ENCODE data around the gene CIITA.
"Not testable (repeated sequence)": the region's sequence is repeated elsewhere in the genome, so short reads cannot be mapped to it uniquely, and the experiment has no call there.

CIITA gene

DNA sequence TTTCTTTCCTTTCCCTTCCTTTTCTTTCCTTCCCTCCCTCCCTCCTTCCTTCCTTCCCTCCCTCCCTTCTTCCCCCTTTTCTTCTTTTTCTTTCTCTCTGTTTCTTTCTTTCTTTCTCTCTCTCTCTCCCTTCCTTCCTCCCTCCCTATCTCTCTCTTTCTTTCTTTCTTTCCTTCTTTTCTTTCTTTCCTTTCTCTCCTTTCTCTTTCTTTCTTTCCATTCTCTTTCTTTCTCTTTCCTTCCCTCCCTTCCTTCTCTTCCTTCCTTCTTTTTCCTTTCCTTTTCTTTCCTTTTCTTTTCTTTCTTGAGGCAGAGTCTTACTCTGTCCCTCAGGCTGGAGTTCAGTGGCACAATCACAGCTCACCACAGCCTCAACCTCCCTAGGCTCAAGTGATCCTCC lies 34.3 kb downstream of the CIITA start:
- Histone ChIP-seq H3K36me3 (ENCODE audit: control insufficient read depth, insufficient read depth, low read length) (no peaks in the 10 kb centered on the region), H3K9me3 (ENCODE audit: control insufficient read depth, insufficient read depth, low read length) (no peaks in the 10 kb centered on the region), H3K9ac (ENCODE audit: low read depth, low read length) (no peak overlapping the region), H3K4me3 (ENCODE audit: low read depth, low read length) (no peak overlapping the region), H3K4me1 (ENCODE audit: control insufficient read depth, insufficient read depth, low read length) (peaks cover 2% of the 10 kb centered on the region), H3K27me3 (ENCODE audit: control insufficient read depth, insufficient read depth, low read length) (no peaks in the 10 kb centered on the region)

DNA sequence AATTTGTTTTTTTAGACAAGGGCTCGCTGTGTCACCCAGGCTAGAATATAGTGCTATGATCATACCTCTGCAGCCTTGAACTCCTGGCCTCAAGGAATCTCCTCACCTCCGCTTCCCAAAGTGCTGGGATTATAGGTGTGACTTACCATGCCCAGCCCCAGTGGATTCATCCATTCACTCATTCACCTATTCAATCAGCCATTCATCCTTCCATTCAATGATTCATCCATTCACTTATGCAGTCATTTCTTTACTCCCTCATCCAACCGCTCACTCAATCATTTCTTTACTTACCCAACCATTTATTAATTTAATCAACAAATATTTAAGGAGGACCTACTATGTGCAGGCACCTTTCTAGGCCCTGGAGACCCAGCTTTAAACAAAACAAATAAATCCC lies 39.5 kb downstream of the CIITA start:
- Histone ChIP-seq H3K4me1 (ENCODE audit: control insufficient read depth, insufficient read depth, low read length) (peaks cover 6% of the 10 kb centered on the region), H3K9me3 (ENCODE audit: control insufficient read depth, insufficient read depth, low read length) (no peaks in the 10 kb centered on the region), H3K9ac (ENCODE audit: low read depth, low read length) (no peak overlapping the region), H3K27me3 (ENCODE audit: control insufficient read depth, insufficient read depth, low read length) (no peaks in the 10 kb centered on the region), H3K36me3 (ENCODE audit: control insufficient read depth, insufficient read depth, low read length) (no peaks in the 10 kb centered on the region), H3K4me3 (ENCODE audit: low read depth, low read length) (no peak overlapping the region)

DNA sequence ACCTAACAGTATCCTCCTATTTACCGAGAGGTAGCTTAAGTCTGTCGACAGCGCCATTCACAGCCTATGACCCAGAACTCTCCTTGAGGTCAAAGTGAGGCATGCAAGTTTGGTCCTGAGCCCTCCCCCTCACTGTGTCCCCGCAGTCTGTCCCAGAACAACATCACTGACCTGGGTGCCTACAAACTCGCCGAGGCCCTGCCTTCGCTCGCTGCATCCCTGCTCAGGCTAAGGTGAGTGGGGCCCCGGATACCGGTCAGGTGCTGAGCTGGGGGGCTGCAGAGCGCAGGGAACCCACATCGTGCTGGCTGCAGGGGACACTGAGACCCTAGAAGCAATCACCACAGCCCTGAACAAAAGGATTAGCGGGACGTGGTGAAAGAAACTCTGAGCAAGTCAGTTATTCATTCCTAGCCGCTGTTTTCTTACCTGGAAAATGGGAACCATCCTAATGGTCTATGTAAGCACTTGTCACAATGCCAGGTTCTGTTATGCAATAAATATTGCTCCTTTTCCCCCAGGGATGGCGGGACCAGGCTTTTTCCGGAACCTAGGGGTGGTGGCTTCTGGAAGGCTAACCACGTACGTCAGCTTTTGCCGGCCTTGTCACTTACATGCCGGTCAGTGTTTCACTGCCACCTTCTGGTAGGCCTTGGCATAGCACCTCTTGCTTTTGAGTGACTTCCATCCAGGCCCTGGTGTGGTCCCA lies 41.4 kb downstream of the CIITA start:
- no peaks in the 10 kb centered on the region for H3K27me3 ChIP-seq (ENCODE audit: control insufficient read depth, insufficient read depth, low read length)
- H3K4me3 ChIP-seq (ENCODE audit: low read depth, low read length) = no peak overlapping the region
- no peak overlapping the region for H3K9ac ChIP-seq (ENCODE audit: low read depth, low read length)
- peaks cover 6% of the 10 kb centered on the region for H3K4me1 ChIP-seq (ENCODE audit: control insufficient read depth, insufficient read depth, low read length)
- no peaks in the 10 kb centered on the region for H3K36me3 ChIP-seq (ENCODE audit: control insufficient read depth, insufficient read depth, low read length)
- no peaks in the 10 kb centered on the region for H3K9me3 ChIP-seq (ENCODE audit: control insufficient read depth, insufficient read depth, low read length)

- Histone ChIP-seq H3K9ac (ENCODE audit: low read depth, low read length) (no peak overlapping the region), H3K9me3 (ENCODE audit: control insufficient read depth, insufficient read depth, low read length) (no peaks in the 10 kb centered on the region), H3K27me3 (ENCODE audit: control insufficient read depth, insufficient read depth, low read length) (no peaks in the 10 kb centered on the region), H3K4me3 (ENCODE audit: low read depth, low read length) (no peak overlapping the region), H3K4me1 (ENCODE audit: control insufficient read depth, insufficient read depth, low read length) (peaks cover 6% of the 10 kb centered on the region), H3K36me3 (ENCODE audit: control insufficient read depth, insufficient read depth, low read length) (no peaks in the 10 kb centered on the region)
These were observed 42.0 kb downstream of the CIITA start for GRCh38 chr16:10919003-10919351.

DNA sequence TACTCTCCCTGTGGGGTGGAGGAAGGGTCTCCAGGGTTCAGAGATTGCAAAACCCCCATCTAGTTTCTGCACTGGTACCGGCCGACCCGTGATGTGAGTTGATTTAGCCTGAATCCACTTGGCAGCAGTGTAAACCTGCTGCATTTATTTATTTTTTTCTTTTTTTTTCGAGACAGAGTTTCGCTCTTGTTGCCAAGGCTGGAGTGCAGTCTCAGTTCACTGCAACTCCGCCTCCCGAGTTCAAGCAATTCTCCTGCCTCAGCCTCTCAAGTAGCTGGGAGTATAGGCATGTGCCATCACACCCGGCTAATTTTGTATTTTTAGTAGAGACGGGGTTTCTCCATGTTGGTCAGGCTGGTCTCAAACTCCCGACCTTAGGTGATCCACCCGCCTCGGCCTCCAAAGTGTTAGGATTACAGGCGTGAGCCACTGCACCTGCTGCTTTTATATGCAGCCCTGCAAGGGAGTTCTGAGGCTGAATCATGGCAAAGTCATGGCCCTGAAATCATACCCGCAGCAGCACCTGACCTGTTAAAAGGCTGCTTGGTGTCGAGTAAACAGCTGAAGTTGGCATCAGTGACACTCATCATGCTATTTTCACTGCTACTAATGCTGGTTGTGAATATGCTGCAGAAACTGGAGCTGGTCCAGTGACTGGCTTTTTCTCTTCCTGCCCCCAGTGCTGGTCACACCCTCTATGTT lies 43.9 kb downstream of the CIITA start:
- no peak overlapping the region for H3K4me3 ChIP-seq (ENCODE audit: low read depth, low read length)
- H3K27me3 ChIP-seq (ENCODE audit: control insufficient read depth, insufficient read depth, low read length) = no peaks in the 10 kb centered on the region
- H3K9ac ChIP-seq (ENCODE audit: low read depth, low read length) = no peak overlapping the region
- H3K4me1 ChIP-seq (ENCODE audit: control insufficient read depth, insufficient read depth, low read length) = peaks cover 5% of the 10 kb centered on the region
- H3K9me3 ChIP-seq (ENCODE audit: control insufficient read depth, insufficient read depth, low read length) = no peaks in the 10 kb centered on the region
- no peaks in the 10 kb centered on the region for H3K36me3 ChIP-seq (ENCODE audit: control insufficient read depth, insufficient read depth, low read length)

DNA sequence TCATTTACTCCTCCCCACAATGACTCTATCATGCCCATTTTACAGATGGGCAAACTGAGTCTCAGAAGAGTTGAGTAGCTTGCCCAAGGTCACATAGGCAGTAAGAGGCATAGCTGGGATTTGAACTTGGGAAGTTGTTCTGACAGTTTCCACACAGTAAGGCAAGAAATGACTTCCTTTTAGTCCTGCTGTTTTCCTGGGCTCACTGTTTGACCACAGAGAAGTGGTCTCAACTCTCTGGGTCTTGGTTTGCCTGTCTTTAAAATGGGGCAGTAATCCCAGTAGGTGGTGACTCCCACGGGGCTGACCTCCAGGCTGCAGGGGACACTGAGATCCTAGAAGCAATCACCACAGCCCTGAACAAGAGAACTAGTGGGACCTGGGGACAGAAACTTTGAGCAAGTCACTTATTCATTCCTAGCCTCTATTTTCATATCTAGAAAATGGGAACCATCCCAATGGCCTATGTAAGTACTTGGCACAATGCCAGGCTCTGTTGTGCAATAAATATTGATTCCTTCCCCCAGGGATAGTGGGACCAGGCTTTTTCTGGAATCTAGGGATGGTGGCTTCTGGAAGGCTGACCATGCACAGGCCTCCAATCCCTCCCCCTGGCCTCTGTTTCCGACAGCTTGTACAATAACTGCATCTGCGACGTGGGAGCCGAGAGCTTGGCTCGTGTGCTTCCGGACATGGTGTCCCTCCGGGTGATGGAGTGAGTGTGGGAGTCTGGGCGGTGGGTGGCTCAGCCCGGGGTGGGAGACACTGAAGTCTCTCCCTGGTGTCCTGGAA lies 44.7 kb downstream of the CIITA start:
- Histone ChIP-seq H3K27me3 (ENCODE audit: control insufficient read depth, insufficient read depth, low read length) (no peaks in the 10 kb centered on the region), H3K36me3 (ENCODE audit: control insufficient read depth, insufficient read depth, low read length) (no peaks in the 10 kb centered on the region), H3K9me3 (ENCODE audit: control insufficient read depth, insufficient read depth, low read length) (no peaks in the 10 kb centered on the region), H3K4me1 (ENCODE audit: control insufficient read depth, insufficient read depth, low read length) (peaks cover 5% of the 10 kb centered on the region), H3K9ac (ENCODE audit: low read depth, low read length) (no peak overlapping the region), H3K4me3 (ENCODE audit: low read depth, low read length) (no peak overlapping the region)

DNA sequence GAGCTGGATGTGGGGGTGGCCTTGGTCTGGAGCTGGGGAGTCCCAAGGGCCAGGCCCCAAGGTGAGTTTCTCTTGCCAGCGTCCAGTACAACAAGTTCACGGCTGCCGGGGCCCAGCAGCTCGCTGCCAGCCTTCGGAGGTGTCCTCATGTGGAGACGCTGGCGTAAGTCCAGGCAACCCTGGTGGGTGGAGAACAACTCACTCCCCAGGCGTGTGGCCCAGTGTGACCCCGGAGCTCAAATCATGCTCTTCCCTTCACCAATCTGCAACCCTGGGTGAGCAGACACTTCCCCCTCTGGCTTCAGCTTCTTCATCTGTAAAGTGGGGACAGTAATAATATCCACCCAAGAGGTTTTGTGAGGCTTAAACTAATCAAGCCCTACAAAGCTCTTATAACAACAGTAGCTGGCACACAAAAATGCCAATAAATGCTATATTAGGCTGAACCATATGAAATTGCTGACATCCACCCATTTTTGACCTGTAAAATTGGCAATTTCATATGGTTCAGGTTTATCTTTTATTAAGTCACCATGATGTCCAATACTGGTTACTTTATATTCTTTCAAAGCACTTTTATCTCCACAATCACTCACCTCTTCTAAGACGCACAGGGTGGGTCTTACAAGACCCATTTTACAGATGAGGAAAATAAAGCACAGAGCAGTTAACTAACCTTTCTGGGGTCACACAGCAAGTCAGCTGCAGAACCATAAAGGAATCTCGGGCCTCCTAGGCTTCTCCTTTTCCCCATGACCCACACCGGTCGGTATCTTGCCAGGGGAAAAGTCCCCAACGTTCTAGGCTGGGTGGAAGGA lies 45.5 kb downstream of the CIITA start:
- H3K4me3 ChIP-seq (ENCODE audit: low read depth, low read length) = no peak overlapping the region
- peaks cover 5% of the 10 kb centered on the region for H3K4me1 ChIP-seq (ENCODE audit: control insufficient read depth, insufficient read depth, low read length)
- no peak overlapping the region for H3K9ac ChIP-seq (ENCODE audit: low read depth, low read length)
- H3K27me3 ChIP-seq (ENCODE audit: control insufficient read depth, insufficient read depth, low read length) = no peaks in the 10 kb centered on the region
- H3K36me3 ChIP-seq (ENCODE audit: control insufficient read depth, insufficient read depth, low read length) = peaks cover 3% of the 10 kb centered on the region
- no peaks in the 10 kb centered on the region for H3K9me3 ChIP-seq (ENCODE audit: control insufficient read depth, insufficient read depth, low read length)

GRCh38 chr16:10923146-10923649 lies 46.2 kb downstream of the CIITA start:
- Histone ChIP-seq H3K9ac (ENCODE audit: low read depth, low read length) (no peak overlapping the region), H3K4me1 (ENCODE audit: control insufficient read depth, insufficient read depth, low read length) (peaks cover 2% of the 10 kb centered on the region), H3K27me3 (ENCODE audit: control insufficient read depth, insufficient read depth, low read length) (no peaks in the 10 kb centered on the region), H3K36me3 (ENCODE audit: control insufficient read depth, insufficient read depth, low read length) (peaks cover 3% of the 10 kb centered on the region), H3K9me3 (ENCODE audit: control insufficient read depth, insufficient read depth, low read length) (no peaks in the 10 kb centered on the region), H3K4me3 (ENCODE audit: low read depth, low read length) (no peak overlapping the region)

- H3K4me1 ChIP-seq (ENCODE audit: control insufficient read depth, insufficient read depth, low read length) = no peaks in the 10 kb centered on the region
- no peaks in the 10 kb centered on the region for H3K27me3 ChIP-seq (ENCODE audit: control insufficient read depth, insufficient read depth, low read length)
- H3K9me3 ChIP-seq (ENCODE audit: control insufficient read depth, insufficient read depth, low read length) = no peaks in the 10 kb centered on the region
- H3K4me3 ChIP-seq (ENCODE audit: low read depth, low read length) = no peak overlapping the region
- H3K36me3 ChIP-seq (ENCODE audit: control insufficient read depth, insufficient read depth, low read length) = peaks cover 3% of the 10 kb centered on the region
- no peak overlapping the region for H3K9ac ChIP-seq (ENCODE audit: low read depth, low read length)
These were observed 46.7 kb downstream of the CIITA start for GRCh38 chr16:10923650-10924214.

DNA sequence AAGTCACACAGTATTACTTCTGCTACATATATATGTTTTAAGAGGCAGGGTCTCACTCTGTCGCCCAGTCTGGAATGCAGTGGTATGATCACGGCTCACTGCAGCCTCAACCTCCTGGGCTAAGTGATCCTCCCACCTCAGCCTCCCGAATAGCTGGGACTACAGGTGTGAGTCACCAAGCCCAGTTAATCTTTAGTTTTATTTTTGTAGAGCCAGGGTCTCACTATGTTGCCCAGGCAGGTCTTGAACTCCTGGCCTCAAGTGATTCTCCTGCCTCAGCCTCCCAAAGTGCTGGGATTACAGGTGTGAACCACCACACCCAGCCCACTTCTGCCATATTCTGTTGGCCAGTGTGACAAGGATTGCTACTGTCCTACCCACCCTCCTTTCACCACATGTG lies 48.3 kb downstream of the CIITA start:
- H3K27me3 ChIP-seq (ENCODE audit: control insufficient read depth, insufficient read depth, low read length); H3K4me1 ChIP-seq (ENCODE audit: control insufficient read depth, insufficient read depth, low read length); H3K4me3 ChIP-seq (ENCODE audit: low read depth, low read length); H3K9ac ChIP-seq (ENCODE audit: low read depth, low read length); H3K36me3 ChIP-seq (ENCODE audit: control insufficient read depth, insufficient read depth, low read length); H3K9me3 ChIP-seq (ENCODE audit: control insufficient read depth, insufficient read depth, low read length): not testable (repeated sequence)

GRCh38 chr16:10926094-10926493 lies 49.1 kb downstream of the CIITA start:
- Histone ChIP-seq H3K4me1 (ENCODE audit: control insufficient read depth, insufficient read depth, low read length) (no peaks in the 10 kb centered on the region), H3K36me3 (ENCODE audit: control insufficient read depth, insufficient read depth, low read length) (peaks cover 3% of the 10 kb centered on the region), H3K9me3 (ENCODE audit: control insufficient read depth, insufficient read depth, low read length) (no peaks in the 10 kb centered on the region), H3K27me3 (ENCODE audit: control insufficient read depth, insufficient read depth, low read length) (no peaks in the 10 kb centered on the region), H3K9ac (ENCODE audit: low read depth, low read length) (no peak overlapping the region), H3K4me3 (ENCODE audit: low read depth, low read length) (no peak overlapping the region)
